Kidney epithelial cell (primary cell): Measurements from ENCODE around the gene CD160. TPM values are rescaled to one million over a fixed set of nuclear protein-coding genes. Genes with fewer than 3 reads are reported as not detected.

Experiments used
- DNase-seq: peaks from one replicate; pipeline ENCODE4 v3.0.0-alpha.2; 2010; ENCODE audit warnings: low read depth
- H3K27me3 ChIP-seq: 2 replicates; pipeline ENCODE4 v1.6.0; 2011; ENCODE audit warnings: low read length; ENCODE audit not compliant: control insufficient read depth, insufficient read depth
- H3K36me3 ChIP-seq: 2 replicates; pipeline ENCODE4 v1.5.1; 2011; ENCODE audit warnings: low read length; ENCODE audit not compliant: control insufficient read depth, insufficient read depth
- H3K4me3 ChIP-seq: 2 replicates; pipeline ENCODE4 v1.5.1; 2011; ENCODE audit warnings: low read depth, mild to moderate bottlenecking, control low read depth, low read length
- total RNA-seq: library from RNA; depleted of rRNA; stranded (reverse); fragments of >200 nt; gene quantifications from 2 replicates; pipeline ENCODE4 v1.2.3, GENCODE V29; 2015
- TF ChIP-seq, protein P1 (sequence below): IDR thresholded peaks from 2 replicates; pipeline ENCODE4 v1.5.1; 2011; ENCODE audit warnings: mild to moderate bottlenecking, moderate library complexity, low read length, control low read depth, inconsistent platforms; ENCODE audit not compliant: insufficient read depth, poor library complexity, severe bottlenecking

CD160 gene
- total RNA-seq, 1 donor from 2014 or later, result not detected

DNA sequence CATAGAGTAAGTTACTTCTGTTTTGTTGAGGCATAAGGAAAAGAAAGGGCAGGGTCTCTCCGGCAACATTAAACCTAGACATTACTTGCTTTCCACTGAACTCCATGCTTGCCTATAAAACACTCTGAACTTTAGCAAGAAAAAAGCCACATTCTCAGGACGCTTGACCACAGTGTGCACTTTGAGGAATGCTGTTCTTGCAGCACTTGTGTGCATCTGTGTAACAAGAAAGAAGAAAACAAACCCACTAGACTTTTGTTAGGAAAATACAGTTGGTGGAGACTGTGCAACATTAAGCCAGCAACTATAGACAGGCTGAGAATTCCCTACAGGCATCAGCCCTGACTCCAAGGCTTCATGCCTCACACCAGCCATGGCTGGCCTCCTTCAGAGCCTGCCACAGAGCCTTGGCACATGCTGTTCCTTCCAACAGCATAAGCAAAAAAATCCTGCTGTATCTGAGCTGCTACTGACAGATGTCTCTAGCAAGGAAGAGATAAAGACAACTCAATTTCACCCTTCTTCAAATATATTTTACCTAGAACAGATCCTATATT lies 17.9 kb upstream of the CD160 start:
- no peak overlapping the region for H3K4me3 ChIP-seq
- TF ChIP-seq, protein P1, sequence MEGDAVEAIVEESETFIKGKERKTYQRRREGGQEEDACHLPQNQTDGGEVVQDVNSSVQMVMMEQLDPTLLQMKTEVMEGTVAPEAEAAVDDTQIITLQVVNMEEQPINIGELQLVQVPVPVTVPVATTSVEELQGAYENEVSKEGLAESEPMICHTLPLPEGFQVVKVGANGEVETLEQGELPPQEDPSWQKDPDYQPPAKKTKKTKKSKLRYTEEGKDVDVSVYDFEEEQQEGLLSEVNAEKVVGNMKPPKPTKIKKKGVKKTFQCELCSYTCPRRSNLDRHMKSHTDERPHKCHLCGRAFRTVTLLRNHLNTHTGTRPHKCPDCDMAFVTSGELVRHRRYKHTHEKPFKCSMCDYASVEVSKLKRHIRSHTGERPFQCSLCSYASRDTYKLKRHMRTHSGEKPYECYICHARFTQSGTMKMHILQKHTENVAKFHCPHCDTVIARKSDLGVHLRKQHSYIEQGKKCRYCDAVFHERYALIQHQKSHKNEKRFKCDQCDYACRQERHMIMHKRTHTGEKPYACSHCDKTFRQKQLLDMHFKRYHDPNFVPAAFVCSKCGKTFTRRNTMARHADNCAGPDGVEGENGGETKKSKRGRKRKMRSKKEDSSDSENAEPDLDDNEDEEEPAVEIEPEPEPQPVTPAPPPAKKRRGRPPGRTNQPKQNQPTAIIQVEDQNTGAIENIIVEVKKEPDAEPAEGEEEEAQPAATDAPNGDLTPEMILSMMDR, result no peak
- no peaks in the 10 kb centered on the region for H3K27me3 ChIP-seq
- DNase-seq, result no peak
- no peaks in the 10 kb centered on the region for H3K36me3 ChIP-seq

DNA sequence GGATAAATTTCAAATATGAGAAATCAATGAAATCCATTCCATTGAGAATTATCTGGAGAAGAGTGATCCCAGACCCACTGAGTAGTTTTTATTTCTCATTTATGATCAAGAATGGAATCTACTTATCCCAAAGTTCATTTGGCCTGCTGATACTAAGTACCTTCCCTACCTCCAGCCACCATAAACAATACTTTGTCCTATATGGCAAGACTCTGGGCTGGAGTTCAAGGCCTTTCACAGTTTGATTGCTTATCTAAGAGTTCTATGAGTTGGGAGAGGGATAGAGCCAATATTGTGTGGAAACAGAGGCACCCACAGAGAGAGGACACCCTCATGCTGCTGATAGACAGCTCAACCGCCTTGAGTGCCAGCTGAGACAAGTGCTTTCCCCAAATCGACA lies 17.2 kb upstream of the CD160 start:
- DNase-seq, result no peak
- H3K27me3 ChIP-seq, result no peaks in the 10 kb centered on the region
- TF ChIP-seq, protein P1, result no peak
- H3K4me3 ChIP-seq, result no peak overlapping the region
- no peaks in the 10 kb centered on the region for H3K36me3 ChIP-seq

DNA sequence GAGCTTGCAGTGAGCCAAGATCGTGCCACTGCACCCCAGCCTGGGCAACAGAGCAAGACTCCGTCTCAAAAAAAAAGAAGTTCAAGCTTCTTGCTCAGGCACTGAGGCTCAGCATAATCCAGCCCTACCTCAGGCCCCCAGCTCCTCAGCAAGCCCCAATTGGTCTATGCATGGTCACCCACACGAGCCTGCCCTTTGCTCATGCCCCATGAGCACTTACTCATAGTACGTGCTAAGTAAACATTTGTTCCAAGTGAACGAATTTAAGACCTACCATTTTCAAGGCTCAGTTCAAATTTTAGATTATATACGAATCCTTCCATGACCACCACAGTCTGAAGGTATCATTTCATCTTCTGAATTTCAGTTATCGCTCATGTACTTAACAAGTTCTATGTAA lies 16.5 kb upstream of the CD160 start:
- no peak for DNase-seq
- Histone ChIP-seq H3K4me3 (no peak overlapping the region), H3K27me3 (no peaks in the 10 kb centered on the region), H3K36me3 (no peaks in the 10 kb centered on the region)
- TF ChIP-seq, protein P1, result no peak

- Histone ChIP-seq H3K27me3 (no peaks in the 10 kb centered on the region), H3K4me3 (no peak overlapping the region), H3K36me3 (no peaks in the 10 kb centered on the region)
- DNase-seq, result no peak
- TF ChIP-seq, protein P1, result no peak
Measured at GRCh38 chr1:145705622-145706021, 13.7 kb upstream of the CD160 start.

DNA sequence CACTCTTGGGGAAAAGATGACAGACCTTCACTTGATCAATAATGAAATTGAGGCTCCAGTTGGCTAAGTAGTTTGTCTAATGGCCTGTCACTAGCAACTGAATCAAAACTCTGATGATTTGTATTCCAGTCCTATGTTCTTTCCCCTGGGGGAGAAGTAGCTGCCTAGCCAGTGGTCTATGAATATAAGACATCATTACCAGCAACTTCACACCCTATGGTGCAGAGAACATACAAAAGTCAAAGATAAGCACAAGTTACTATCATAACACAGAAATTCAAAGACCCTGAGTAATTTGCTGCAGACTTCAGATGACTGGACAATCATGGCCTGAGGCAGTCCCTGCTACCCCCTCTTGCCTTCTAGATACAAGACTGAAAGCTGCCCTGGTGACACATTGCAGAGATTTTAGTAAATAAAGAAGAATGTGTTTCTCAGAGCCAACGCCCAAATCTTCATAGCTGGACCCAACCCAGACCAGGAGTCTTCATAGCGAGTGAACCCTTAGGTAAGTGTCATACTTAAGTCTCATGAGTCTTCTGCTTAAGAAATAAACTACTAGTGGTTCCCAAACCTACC lies 13.1 kb upstream of the CD160 start:
- no peaks in the 10 kb centered on the region for H3K36me3 ChIP-seq
- H3K4me3 ChIP-seq, result no peak overlapping the region
- TF ChIP-seq, protein P1, result no peak

More for the DNA sequence above, 13.1 kb upstream of the CD160 start:
- H3K27me3 ChIP-seq, result no peaks in the 10 kb centered on the region
- DNase-seq, result no peak
